Cardiac muscle cell (in vitro differentiated cells and primary cell): ENCODE data around the gene KDM2A. TPM values are rescaled to one million over a fixed set of nuclear protein-coding genes. Genes with fewer than 3 reads are reported as not detected.
A peak's percentile ranks its signal among the peaks of the same experiment; 100 is the strongest.

ENCODE experiments used
- DNase-seq, 2 donors: peaks; one replicate each; pipeline versions ENCODE4 v3.0.0 to v3.0.0-alpha.2; 2010 to 2017; ENCODE audit warnings: low read depth in 1 of 2, low spot score in 1 of 2
- H3K27ac ChIP-seq: fragments of 200-600 bp; sonication (generic); 2 replicates; pipeline ENCODE4 v1.5.1; 2016
- H3K27me3 ChIP-seq: fragments of 200-600 bp; sonication (generic); 2 replicates; pipeline ENCODE4 v1.6.0; 2016; ENCODE audit warnings: control low read depth
- H3K36me3 ChIP-seq: fragments of 200-600 bp; sonication (generic); 2 replicates; pipeline ENCODE4 v1.5.1; 2016; ENCODE audit warnings: control low read depth
- H3K4me1 ChIP-seq: fragments of 200-600 bp; sonication (generic); 2 replicates; pipeline ENCODE4 v1.8.1; 2017; ENCODE audit warnings: low read depth, mild to moderate bottlenecking, mixed run types
- H3K4me3 ChIP-seq: fragments of 200-600 bp; sonication (generic); 2 replicates; pipeline ENCODE4 v1.5.1; 2016; ENCODE audit warnings: mild to moderate bottlenecking
- H3K9me3 ChIP-seq: fragments of 200-600 bp; sonication (generic); 2 replicates; pipeline ENCODE4 v1.5.1; 2017; ENCODE audit warnings: low read depth, mild to moderate bottlenecking, control low read depth
- CTCF ChIP-seq: IDR thresholded peaks from 2 replicates; pipeline ENCODE4 v1.5.1; 2012; ENCODE audit warnings: low read depth, mild to moderate bottlenecking, low read length
- polyA plus RNA-seq: library from polyadenylated mRNA; unstranded; fragments of >200 nt; fragmentation: Nextera tagmentation; extraction: Ambion mirVana; gene quantifications from 2 replicates; pipeline ENCODE4 v1.2.1, GENCODE V29; 2016
- total RNA-seq: library from RNA; depleted of rRNA; stranded (reverse); fragments of >200 nt; gene quantifications from 2 replicates; pipeline ENCODE4 v1.2.3, GENCODE V29; 2016

Gene KDM2A
- total and polyA plus RNA-seq, 2 experiments from 2014 or later, result 17.6 to 37.8 TPM

GRCh38 chr11:67299471-67300191, 180.6 kb downstream of the KDM2A start:
- Histone ChIP-seq H3K4me3 (no peak overlapping the region), H3K4me1 (no peaks in the 10 kb centered on the region), H3K36me3 (no peaks in the 10 kb centered on the region), H3K27ac (no peak overlapping the region), H3K9me3 (no peaks in the 10 kb centered on the region), H3K27me3 (no peaks in the 10 kb centered on the region)
- no peak for DNase-seq
- no peak for TF ChIP-seq CTCF

DNA sequence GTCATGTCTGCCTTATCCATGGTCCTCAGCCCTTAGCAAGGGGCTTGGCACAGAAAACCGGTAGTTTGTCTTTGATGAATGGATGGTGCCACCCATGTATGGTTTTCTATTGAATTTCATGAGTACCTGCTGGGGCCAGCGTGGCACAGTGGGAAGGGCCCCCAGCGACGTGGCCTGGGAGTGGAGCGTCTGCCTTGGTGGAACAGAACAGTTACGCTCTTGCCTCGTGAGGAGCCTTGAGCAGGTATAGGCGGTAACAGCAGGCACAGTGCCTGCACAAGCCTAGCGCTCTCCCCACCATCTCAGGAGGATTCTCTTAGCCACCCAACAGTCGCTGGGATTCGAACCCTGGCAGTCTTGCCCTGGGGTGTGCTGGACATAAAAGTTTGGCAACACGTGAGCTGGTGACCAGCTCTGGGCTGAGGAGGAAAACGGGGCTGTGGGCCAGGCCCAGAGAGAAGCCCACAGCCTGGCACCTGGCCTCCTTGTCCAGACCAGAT, 181.2 kb downstream of the KDM2A start:
- Histone ChIP-seq H3K4me1 (no peaks in the 10 kb centered on the region), H3K4me3 (no peak overlapping the region), H3K36me3 (no peaks in the 10 kb centered on the region), H3K9me3 (no peaks in the 10 kb centered on the region), H3K27ac (no peak overlapping the region), H3K27me3 (no peaks in the 10 kb centered on the region)
- no peak for TF ChIP-seq CTCF
- DNase-seq, result no peak

- Histone ChIP-seq H3K36me3 (no peaks in the 10 kb centered on the region), H3K27me3 (no peaks in the 10 kb centered on the region), H3K4me3 (no peak overlapping the region), H3K4me1 (no peaks in the 10 kb centered on the region), H3K9me3 (no peaks in the 10 kb centered on the region), H3K27ac (no peak overlapping the region)
- no peak for TF ChIP-seq CTCF
- no peak for DNase-seq
Measured at GRCh38 chr11:67300756-67301312, 181.8 kb downstream of the KDM2A start.

- DNase-seq, result no peak
- no peaks in the 10 kb centered on the region for H3K27me3 ChIP-seq
- TF ChIP-seq CTCF, result no peak
- no peaks in the 10 kb centered on the region for H3K9me3 ChIP-seq
- no peaks in the 10 kb centered on the region for H3K36me3 ChIP-seq
- no peak overlapping the region for H3K4me3 ChIP-seq
- no peaks in the 10 kb centered on the region for H3K4me1 ChIP-seq
- no peak overlapping the region for H3K27ac ChIP-seq
Measured at GRCh38 chr11:67301313-67301921, 182.4 kb downstream of the KDM2A start.

- no peak for TF ChIP-seq CTCF
- H3K27me3 ChIP-seq, result no peaks in the 10 kb centered on the region
- no peak overlapping the region for H3K27ac ChIP-seq
- DNase-seq, result peak; percentile 45 to 57
- H3K36me3 ChIP-seq, result no peaks in the 10 kb centered on the region
- no peaks in the 10 kb centered on the region for H3K4me1 ChIP-seq
- H3K9me3 ChIP-seq, result no peaks in the 10 kb centered on the region
- H3K4me3 ChIP-seq, result no peak overlapping the region
Measured at GRCh38 chr11:67301951-67302516, 183.0 kb downstream of the KDM2A start.
